SW 1271 (cell line): ENCODE measurements around the gene ERN1.
A peak's percentile ranks its signal among the peaks of the same experiment; 100 is the strongest.

Experiments used
- DNase-seq, 2 experiments: peaks; one replicate each; lab custom pipeline; 2025; lab: John Stamatoyannopoulos, UW

ERN1 gene

GRCh38 chr17:64157669-64158180 is 27.8 kb upstream of the ERN1 start:
- DNase-seq = no peak

GRCh38 chr17:64156670-64157069 is 26.7 kb upstream of the ERN1 start:
- DNase-seq = no peak

GRCh38 chr17:64155751-64156544 is 26.0 kb upstream of the ERN1 start:
- no peak for DNase-seq

GRCh38 chr17:64155129-64155528 is 25.2 kb upstream of the ERN1 start:
- DNase-seq = no peak

- DNase-seq = no peak
Measured at GRCh38 chr17:64154717-64155116, 24.8 kb upstream of the ERN1 start.

GRCh38 chr17:64154313-64154695 is 24.4 kb upstream of the ERN1 start:
- DNase-seq = no peak

GRCh38 chr17:64153565-64154312 is 23.8 kb upstream of the ERN1 start:
- DNase-seq = no peak

GRCh38 chr17:64152428-64153125 is 22.6 kb upstream of the ERN1 start:
- no peak for DNase-seq

GRCh38 chr17:64151016-64151368 is 21.0 kb upstream of the ERN1 start:
- no peak for DNase-seq

- DNase-seq = no peak
Measured at GRCh38 chr17:64150237-64151015, 20.5 kb upstream of the ERN1 start.

GRCh38 chr17:64149196-64149595 is 19.3 kb upstream of the ERN1 start:
- DNase-seq = no peak

GRCh38 chr17:64148699-64149098 is 18.8 kb upstream of the ERN1 start:
- peak in 1 of 2 experiments; percentile 27 for DNase-seq

GRCh38 chr17:64148017-64148631 is 18.2 kb upstream of the ERN1 start:
- no peak for DNase-seq

- peak in 1 of 2 experiments; percentile 55 for DNase-seq
Measured at GRCh38 chr17:64147110-64148016, 17.4 kb upstream of the ERN1 start.

- DNase-seq = peak; percentile 53 to 61
Measured at GRCh38 chr17:64146418-64147109, 16.6 kb upstream of the ERN1 start.

GRCh38 chr17:64145751-64146417 is 15.9 kb upstream of the ERN1 start:
- peak; percentile 94 to 99 for DNase-seq

GRCh38 chr17:64145375-64145750 is 15.4 kb upstream of the ERN1 start:
- DNase-seq = no peak

- DNase-seq = no peak
Measured at GRCh38 chr17:64139542-64139941, 9.6 kb upstream of the ERN1 start.

GRCh38 chr17:64138441-64138840 is 8.5 kb upstream of the ERN1 start:
- DNase-seq = no peak
